ENCODE data around the gene ZRANB1. TPM values are rescaled to one million over a fixed set of nuclear protein-coding genes. Genes with fewer than 3 reads are reported as not detected.

Gene ZRANB1
- total and polyA plus RNA-seq, 2 donors, result 17.6 to 53.0 TPM

DNA sequence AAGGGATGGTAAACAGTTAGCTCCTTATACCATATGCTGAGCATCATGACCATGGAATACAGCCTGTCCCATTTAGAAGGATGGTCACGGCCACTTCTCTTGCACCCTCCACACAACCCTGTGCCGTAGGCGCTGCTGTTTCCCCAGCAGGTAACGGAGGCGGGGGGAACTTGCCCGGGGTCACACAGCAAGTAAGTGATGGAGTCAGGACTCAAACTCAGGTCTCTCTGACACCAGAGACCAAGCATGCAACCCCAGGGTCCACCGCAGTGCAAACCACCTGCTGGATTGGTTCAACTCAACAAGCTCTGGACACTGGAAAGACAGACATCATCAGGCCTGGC lies 71.6 kb downstream of the ZRANB1 start:
- H3K36me3 ChIP-seq (ENCODE audit: insufficient read depth), result no peaks in the 10 kb centered on the region
- H3K4me1 ChIP-seq (ENCODE audit: insufficient read depth), result no peaks in the 10 kb centered on the region
- 96% methylated on average over 7 of the region's 7 CpGs for WGBS
- H3K4me3 ChIP-seq (ENCODE audit: low read depth, low read length), result no peak overlapping the region
- no peak for DNase-seq (ENCODE audit: extremely low spot score)
- H3K27ac ChIP-seq (ENCODE audit: low read depth), result no peak overlapping the region

DNA sequence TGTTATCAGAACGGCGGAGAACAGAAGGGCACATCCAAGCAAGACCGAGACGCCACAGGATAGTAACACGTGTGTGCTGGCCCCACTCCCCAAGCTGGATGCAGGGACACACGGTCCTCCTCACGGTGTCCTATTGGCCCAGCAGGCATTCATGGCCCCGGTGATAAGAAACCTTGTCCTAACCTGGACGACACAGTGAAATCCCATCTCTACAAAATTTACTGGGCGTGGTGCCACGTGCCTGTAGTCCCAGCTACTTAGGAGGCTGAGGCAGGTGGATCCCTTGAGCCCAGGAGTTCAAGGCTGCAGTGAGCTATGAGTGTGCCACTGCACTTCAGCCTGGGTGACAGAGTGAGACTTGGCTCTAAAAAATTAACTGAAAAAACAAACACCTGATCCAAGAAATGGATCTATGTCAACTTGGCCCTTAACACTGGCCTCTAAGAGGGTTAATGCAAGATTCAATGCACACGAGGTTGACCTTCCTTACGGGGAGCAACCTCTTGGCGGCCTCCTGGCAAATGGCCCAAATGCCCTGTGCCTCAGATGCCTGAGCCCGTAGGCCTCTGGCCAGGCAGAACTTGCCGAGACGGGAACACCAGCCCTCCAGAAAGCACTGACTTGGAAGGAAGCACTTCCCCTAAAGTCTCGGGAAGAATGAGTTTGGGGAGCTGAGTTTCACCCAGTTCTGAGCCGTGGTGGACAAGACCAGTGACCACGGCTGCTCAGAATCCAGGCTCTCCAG lies 72.3 kb downstream of the ZRANB1 start:
- Histone ChIP-seq H3K4me3 (ENCODE audit: low read depth, low read length) (no peak overlapping the region), H3K27ac (ENCODE audit: low read depth) (no peak overlapping the region)

DNA sequence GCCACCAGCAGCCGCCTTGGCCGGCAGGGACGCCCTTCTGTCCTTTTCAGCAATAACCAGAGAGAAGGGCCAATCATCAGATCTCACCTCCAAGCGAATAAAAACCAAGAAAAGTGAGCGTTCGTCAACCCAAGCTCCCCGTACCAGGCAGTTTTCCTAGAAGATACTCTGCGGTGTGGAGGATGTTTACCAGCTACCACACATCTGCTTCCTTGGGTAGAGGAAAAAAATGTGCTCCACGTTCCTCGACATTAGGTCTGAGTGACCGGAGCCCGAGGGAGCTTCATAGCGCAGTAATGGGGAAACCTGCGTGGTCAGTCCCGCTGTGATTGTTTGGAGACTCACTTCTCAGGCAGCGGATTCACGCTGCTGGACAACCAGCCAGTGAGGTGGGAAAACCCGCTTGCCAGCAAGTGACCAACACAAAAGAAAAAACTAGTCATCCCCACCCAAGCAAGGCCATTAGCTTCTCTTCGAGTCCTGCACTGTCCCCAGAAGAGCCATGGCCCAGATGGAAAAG lies 73.0 kb downstream of the ZRANB1 start:
- H3K4me1 ChIP-seq (ENCODE audit: insufficient read depth), result no peaks in the 10 kb centered on the region
- no peaks in the 10 kb centered on the region for H3K36me3 ChIP-seq (ENCODE audit: insufficient read depth)
- DNase-seq (ENCODE audit: extremely low spot score), result no peak
- no peak overlapping the region for H3K4me3 ChIP-seq (ENCODE audit: low read depth, low read length)
- H3K27ac ChIP-seq (ENCODE audit: low read depth), result no peak overlapping the region
- WGBS, result 89% methylated on average over 19 of the region's 19 CpGs

More for the DNA sequence above, 72.3 kb downstream of the ZRANB1 start:
- H3K36me3 ChIP-seq (ENCODE audit: insufficient read depth), result no peaks in the 10 kb centered on the region
- 85% methylated on average over 20 of the region's 20 CpGs for WGBS
- no peaks in the 10 kb centered on the region for H3K4me1 ChIP-seq (ENCODE audit: insufficient read depth)
- DNase-seq (ENCODE audit: extremely low spot score), result no peak

DNA sequence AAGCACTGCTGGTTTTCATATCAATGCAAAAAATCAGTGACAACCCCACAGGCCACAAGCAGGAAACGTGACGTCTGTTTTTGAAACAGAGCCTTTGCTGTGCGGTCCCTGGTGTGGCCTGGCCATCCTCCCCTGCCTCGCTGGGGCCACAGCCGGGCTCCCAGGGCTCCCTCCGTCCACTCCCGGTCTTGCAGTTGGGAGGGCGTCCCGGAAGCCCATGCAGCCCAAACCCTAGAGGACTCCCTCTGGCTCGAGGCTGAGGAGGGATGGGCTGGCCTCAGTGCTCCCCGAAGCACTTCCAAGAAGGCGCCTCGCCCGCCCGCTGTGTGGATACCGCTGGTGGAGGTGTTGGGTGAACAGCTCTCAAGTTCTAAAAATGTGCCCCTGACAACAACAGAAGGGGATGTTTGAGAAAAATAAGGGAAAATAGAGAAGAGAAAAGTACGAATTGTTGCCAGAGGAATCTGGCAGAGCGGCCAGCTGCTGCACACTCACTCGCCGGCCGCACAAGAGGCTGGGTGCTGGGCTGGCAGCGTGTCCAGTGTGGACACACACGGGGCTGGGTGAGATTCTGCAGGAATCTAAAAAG lies 73.5 kb downstream of the ZRANB1 start:
- Histone ChIP-seq H3K36me3 (ENCODE audit: insufficient read depth) (no peaks in the 10 kb centered on the region), H3K4me1 (ENCODE audit: insufficient read depth) (no peaks in the 10 kb centered on the region), H3K27ac (ENCODE audit: low read depth) (peak overlapping the region; percentile 44), H3K4me3 (ENCODE audit: low read depth, low read length) (no peak overlapping the region)
- whole genome bisulfite sequencing, result 66% methylated on average over 23 of the region's 23 CpGs
- no peak for DNase-seq (ENCODE audit: extremely low spot score)

DNA sequence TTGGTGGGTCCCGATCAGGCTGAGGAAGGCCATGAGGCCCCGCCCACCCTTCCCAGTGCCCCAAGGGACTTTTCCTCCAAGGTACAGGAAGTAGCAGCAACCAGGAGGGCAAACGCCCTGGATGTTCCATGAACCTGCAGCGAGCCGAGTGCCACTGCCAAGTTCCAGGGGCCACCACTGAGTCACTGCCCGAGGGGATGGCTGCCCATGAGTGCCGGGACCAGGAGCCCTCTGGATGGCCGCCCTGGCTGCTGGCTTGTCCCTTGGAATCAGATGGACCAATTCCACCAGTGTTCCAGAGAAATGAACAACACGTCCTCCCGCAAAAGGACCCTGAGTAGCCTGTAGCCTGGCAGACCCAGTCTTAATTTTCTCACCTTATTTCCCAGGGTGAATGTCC lies 74.2 kb downstream of the ZRANB1 start:
- H3K36me3 ChIP-seq (ENCODE audit: insufficient read depth), result no peaks in the 10 kb centered on the region
- H3K27ac ChIP-seq (ENCODE audit: low read depth), result peak overlapping the region; percentile 44
- WGBS, result 63% methylated on average over 10 of the region's 10 CpGs
- no peak overlapping the region for H3K4me3 ChIP-seq (ENCODE audit: low read depth, low read length)
- no peaks in the 10 kb centered on the region for H3K4me1 ChIP-seq (ENCODE audit: insufficient read depth)
- no peak for DNase-seq (ENCODE audit: extremely low spot score)

DNA sequence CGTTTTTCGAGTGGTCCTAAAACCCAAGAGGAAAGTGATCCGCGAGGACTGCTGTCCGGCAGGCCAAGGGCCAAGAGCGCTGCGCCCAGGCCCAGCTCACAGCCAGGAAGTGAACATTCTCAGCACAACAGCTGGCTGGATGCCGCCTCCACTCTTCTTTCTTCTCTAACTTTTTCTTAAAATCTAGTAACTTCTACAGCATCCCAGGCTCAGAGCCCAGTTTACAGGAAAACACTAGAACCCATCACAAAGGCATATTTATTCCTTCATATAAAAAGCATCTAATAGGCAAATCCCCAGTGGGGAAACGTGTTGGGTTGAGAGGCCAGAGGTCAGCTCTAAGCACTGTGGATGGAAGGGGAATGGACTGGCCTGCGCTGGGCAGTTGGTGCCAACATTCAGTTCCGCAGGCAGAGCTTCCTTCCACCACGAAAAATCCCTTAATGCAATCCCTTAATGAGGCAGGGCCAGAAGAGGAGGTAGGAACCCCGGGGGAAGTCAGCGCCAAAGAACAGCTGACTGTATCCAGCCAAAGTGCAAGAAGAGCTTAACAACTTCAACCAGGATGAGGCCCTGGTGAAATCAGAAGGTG lies 74.8 kb downstream of the ZRANB1 start:
- Histone ChIP-seq H3K4me3 (ENCODE audit: low read depth, low read length) (no peak overlapping the region), H3K27ac (ENCODE audit: low read depth) (peak overlapping the region; percentile 41), H3K4me1 (ENCODE audit: insufficient read depth) (no peaks in the 10 kb centered on the region), H3K36me3 (ENCODE audit: insufficient read depth) (no peaks in the 10 kb centered on the region)
- DNase-seq (ENCODE audit: extremely low spot score), result no peak
- WGBS, result 44% methylated on average over 14 of the region's 14 CpGs

DNA sequence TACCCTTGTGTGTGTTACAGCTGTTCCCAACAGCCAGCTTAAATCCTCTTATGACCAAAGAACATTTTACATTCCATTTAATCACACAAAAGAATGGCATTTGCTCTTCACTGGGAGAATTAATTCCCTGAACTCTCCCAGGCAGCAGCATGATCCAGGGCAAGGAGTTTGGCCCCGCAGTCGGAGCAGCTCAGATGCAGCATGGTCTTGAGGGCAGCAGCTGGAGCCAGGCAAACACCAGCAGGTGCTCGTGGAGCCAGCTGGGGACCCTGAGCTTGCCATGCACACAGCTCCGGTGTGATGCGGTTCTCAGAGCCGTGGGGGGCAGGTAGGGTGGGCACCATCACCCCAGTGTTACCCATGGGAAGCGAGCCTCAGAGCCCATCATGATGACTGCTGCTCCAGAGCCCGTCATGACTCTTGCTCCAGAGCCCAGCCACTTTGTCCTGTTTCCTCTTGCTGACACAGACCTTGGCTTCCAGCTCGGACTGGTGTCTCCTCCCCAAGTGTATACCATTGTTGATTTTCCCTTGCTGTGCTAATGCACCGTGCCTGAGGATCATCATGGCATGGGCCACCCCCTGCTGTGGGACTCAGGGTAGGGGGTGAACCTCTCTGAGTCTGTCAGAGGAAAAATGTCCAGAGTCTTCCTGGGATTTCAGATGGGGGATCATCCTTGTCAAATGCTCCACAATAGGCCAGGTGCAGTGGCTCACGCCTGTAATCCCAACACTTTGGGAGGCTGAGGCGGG lies 75.8 kb downstream of the ZRANB1 start:
- DNase-seq (ENCODE audit: extremely low spot score), result no peak
- no peak overlapping the region for H3K27ac ChIP-seq (ENCODE audit: low read depth)
- no peaks in the 10 kb centered on the region for H3K4me1 ChIP-seq (ENCODE audit: insufficient read depth)
- H3K36me3 ChIP-seq (ENCODE audit: insufficient read depth), result no peaks in the 10 kb centered on the region
- 89% methylated on average over 12 of the region's 12 CpGs for WGBS
- no peak overlapping the region for H3K4me3 ChIP-seq (ENCODE audit: low read depth, low read length)

DNA sequence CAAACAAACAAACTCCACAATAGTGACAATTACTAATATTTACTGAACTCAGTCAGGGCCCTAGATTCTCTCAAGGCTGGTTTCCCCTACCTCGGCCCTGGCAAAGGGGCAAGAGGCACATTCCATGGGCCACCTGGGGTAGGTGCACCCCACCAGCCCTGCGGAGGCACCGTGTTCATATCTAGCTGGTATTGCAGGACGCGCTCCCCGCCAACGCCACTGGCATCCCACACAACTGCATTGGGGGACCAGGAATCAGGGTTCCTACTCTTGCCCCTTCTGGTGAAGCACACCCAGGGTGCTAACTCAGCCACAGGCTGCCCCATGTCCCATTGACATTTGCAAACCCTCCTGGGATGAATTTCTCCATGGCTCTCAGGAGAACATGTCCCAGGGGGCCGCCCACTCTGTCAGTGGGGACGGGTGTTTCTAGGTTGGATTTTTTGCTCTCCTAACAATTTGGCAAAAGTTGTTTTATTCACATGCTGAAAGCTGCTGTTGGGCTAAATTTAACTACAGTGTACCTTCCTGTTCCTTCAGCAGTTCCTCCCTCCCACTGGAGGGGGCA lies 76.7 kb downstream of the ZRANB1 start:
- H3K4me3 ChIP-seq (ENCODE audit: low read depth, low read length), result no peak overlapping the region
- no peaks in the 10 kb centered on the region for H3K36me3 ChIP-seq (ENCODE audit: insufficient read depth)
- WGBS, result 93% methylated on average over 9 of the region's 9 CpGs
- no peak for DNase-seq (ENCODE audit: extremely low spot score)
- no peaks in the 10 kb centered on the region for H3K4me1 ChIP-seq (ENCODE audit: insufficient read depth)
- H3K27ac ChIP-seq (ENCODE audit: low read depth), result no peak overlapping the region

DNA sequence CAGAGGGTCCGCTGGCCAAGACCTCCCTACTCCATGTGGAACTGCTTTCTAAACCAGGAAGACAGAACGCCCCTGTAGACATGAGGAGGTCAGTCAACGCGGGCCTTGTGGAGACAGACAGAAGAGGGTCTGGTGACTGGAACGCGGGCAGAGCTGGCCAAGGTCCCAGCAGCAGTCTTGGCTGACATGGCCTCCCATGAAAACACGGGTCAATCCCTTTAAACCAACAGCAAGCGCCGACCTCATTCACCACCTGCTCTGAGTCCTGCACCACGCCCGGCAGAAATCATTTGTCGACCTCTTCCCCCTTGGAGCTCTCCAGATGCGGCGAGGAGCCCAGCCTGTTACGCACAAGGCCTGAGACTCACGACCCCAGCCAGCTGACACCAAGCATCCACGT lies 78.5 kb downstream of the ZRANB1 start:
- Histone ChIP-seq H3K27ac (ENCODE audit: low read depth) (no peak overlapping the region), H3K4me1 (ENCODE audit: insufficient read depth) (no peaks in the 10 kb centered on the region), H3K4me3 (ENCODE audit: low read depth, low read length) (no peak overlapping the region), H3K36me3 (ENCODE audit: insufficient read depth) (no peaks in the 10 kb centered on the region)
- WGBS, result 92% methylated on average over 17 of the region's 17 CpGs
- DNase-seq (ENCODE audit: extremely low spot score), result no peak

DNA sequence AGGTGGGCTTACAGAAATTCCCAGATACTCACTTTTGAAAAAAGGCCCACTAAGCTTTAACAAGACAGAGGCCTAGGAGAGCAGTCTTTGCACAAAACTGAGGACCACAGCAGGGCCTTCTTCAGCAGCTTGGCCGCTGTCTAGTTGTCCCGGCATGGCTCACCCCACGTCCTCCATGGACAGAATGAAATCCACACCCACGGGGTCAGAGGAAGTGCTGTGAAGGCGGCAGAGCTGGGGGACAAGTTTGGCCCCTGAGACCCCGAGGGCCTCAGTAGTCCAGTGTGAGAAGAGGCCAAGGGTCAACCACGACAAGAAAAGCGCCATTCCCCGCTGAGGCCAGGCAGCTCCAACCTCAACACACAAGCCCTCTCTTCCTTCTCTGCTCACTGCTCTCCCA lies 78.9 kb downstream of the ZRANB1 start:
- no peak overlapping the region for H3K4me3 ChIP-seq (ENCODE audit: low read depth, low read length)
- H3K27ac ChIP-seq (ENCODE audit: low read depth), result no peak overlapping the region
- 95% methylated on average over 9 of the region's 9 CpGs for WGBS
- H3K4me1 ChIP-seq (ENCODE audit: insufficient read depth), result no peaks in the 10 kb centered on the region
- DNase-seq (ENCODE audit: extremely low spot score), result no peak
- no peaks in the 10 kb centered on the region for H3K36me3 ChIP-seq (ENCODE audit: insufficient read depth)

DNA sequence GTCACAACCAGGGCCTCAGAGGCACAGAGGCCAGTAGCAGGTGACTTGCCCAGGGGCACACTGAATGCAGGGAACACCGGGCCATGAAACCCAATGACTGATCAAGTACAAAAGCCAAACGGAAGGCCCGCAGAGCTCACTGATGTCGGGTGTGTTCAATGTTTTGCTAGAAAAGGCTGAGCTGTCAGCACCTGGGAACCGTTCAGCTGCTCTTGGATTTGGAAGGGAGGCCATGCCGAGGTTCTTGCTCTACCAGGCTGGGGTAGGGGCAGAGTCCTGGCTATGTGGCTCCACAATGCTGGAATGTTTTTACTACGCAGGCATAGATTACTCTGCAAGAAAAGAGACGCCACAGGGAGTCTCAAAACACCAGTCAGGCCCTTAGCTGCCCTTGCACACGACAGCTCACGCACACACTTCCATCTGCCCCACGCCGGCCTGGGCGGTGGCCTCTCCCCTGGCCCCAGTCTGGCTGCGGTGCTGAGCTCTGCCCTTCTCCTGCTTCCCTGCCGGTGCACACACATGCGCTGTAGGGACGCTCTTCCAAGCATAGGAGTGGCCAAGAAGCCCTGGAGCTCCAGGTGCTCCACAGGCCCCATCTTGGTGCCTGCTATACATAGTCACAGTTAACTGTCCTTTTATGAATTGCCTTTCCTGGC lies 79.9 kb downstream of the ZRANB1 start:
- no peak overlapping the region for H3K27ac ChIP-seq (ENCODE audit: low read depth)
- no peak for DNase-seq (ENCODE audit: extremely low spot score)
- 83% methylated on average over 17 of the region's 17 CpGs for WGBS

DNA sequence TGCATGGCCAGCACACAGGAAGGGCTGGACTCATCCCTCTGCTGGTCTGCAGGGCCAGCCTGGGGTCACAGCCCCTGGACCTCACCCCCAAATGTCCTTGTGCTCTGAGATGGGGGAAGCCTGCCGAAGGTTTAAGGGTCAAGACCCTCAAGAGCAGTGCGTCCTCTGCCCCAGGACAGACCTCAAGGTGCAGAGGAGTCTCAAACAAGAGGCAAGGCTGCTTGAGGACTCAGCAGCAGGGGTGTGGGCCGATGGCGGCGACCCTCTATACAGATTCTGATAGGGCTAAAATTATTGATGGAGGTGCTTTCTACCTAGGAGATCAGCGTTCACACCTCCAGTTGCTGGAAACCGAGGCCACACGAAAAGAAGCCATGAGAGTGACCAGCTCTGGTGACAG lies 80.7 kb downstream of the ZRANB1 start:
- Histone ChIP-seq H3K4me1 (ENCODE audit: insufficient read depth) (no peaks in the 10 kb centered on the region), H3K36me3 (ENCODE audit: insufficient read depth) (no peaks in the 10 kb centered on the region), H3K4me3 (ENCODE audit: low read depth, low read length) (no peak overlapping the region), H3K27ac (ENCODE audit: low read depth) (no peak overlapping the region)
- no peak for DNase-seq (ENCODE audit: extremely low spot score)
- WGBS, result 96% methylated on average over 8 of the region's 8 CpGs

More for the DNA sequence above, 79.9 kb downstream of the ZRANB1 start:
- H3K4me3 ChIP-seq (ENCODE audit: low read depth, low read length), result no peak overlapping the region
- no peaks in the 10 kb centered on the region for H3K4me1 ChIP-seq (ENCODE audit: insufficient read depth)
- H3K36me3 ChIP-seq (ENCODE audit: insufficient read depth), result no peaks in the 10 kb centered on the region

DNA sequence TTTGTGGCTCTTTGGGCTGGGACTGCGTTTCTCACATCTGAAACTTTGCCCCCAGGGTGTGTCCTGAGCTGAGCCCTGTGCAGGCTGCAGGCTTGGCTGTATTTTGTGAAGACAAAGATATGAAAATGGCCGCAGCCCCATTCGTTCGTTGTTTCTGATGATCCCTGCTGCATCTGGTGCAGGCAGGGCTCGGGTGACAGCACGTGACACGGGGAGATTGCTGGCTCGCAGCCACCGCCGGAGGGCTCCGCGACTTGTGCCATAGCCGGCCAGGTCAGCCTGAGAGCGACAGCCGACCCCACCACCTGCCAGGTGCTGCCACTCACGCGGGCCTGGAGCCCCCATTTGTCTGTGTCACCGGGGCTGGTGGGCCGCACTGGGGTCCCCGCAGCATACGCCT lies 81.3 kb downstream of the ZRANB1 start:
- H3K27ac ChIP-seq (ENCODE audit: low read depth), result no peak overlapping the region
- DNase-seq (ENCODE audit: extremely low spot score), result no peak
- H3K4me3 ChIP-seq (ENCODE audit: low read depth, low read length), result no peak overlapping the region
- 84% methylated on average over 21 of the region's 21 CpGs for WGBS
- H3K4me1 ChIP-seq (ENCODE audit: insufficient read depth), result no peaks in the 10 kb centered on the region
- no peaks in the 10 kb centered on the region for H3K36me3 ChIP-seq (ENCODE audit: insufficient read depth)

All from urinary bladder (tissue), 4 donors.